Measurements from ENCODE around the gene DLX1.
"Not testable (repeated sequence)": the region's sequence is repeated elsewhere in the genome, so short reads cannot be mapped to it uniquely, and the experiment has no call there.

DLX1 gene

GRCh38 chr2:172114579-172114978 lies 29.3 kb downstream of the DLX1 start:
- no peak for DNase-seq (ENCODE audit: low read depth)

- DNase-seq (ENCODE audit: low read depth): no peak
These were observed 30.8 kb downstream of the DLX1 start for GRCh38 chr2:172116107-172116506.

- DNase-seq (ENCODE audit: low read depth): no peak
These were observed 33.8 kb downstream of the DLX1 start for GRCh38 chr2:172119089-172119488.

- no peak for DNase-seq (ENCODE audit: low read depth)
These were observed 34.8 kb downstream of the DLX1 start for GRCh38 chr2:172120118-172120517.

- DNase-seq (ENCODE audit: low read depth): no peak
These were observed 43.2 kb downstream of the DLX1 start for GRCh38 chr2:172128484-172128883.

- DNase-seq (ENCODE audit: low read depth): no peak
These were observed 44.1 kb downstream of the DLX1 start for GRCh38 chr2:172129404-172129803.

GRCh38 chr2:172131713-172132555 lies 46.6 kb downstream of the DLX1 start:
- DNase-seq (ENCODE audit: low read depth): no peak

GRCh38 chr2:172134270-172134669 lies 49.0 kb downstream of the DLX1 start:
- DNase-seq (ENCODE audit: low read depth): no peak

- no peak for DNase-seq (ENCODE audit: low read depth)
These were observed 50.1 kb downstream of the DLX1 start for GRCh38 chr2:172135446-172135845.

GRCh38 chr2:172137109-172137508 lies 51.8 kb downstream of the DLX1 start:
- DNase-seq (ENCODE audit: low read depth): no peak

GRCh38 chr2:172137943-172138342 lies 52.6 kb downstream of the DLX1 start:
- no peak for DNase-seq (ENCODE audit: low read depth)

GRCh38 chr2:172138727-172139126 lies 53.4 kb downstream of the DLX1 start:
- DNase-seq (ENCODE audit: low read depth): not testable (repeated sequence)
